Activated T-cell treated with anti-CD3 and anti-CD28 coated beads, Interleukin-2, amount 50 U/mL, for 72 hours (primary cell): Measurements from ENCODE around the gene TTBK1. TPM values are rescaled to one million over a fixed set of nuclear protein-coding genes. Genes with fewer than 3 reads are reported as not detected.

Experiments used
- ATAC-seq, 2 donors: fragments of 150-1000 bp; cut with Tn5 transposase; replicated peaks in 1 of 2; 2 replicates each; pipeline ENCODE4 v1.10.0; 2021; ENCODE audit warnings: moderate library complexity in 2 of 2, mild to moderate bottlenecking in 1 of 2
- DNase-seq, 2 donors: peaks; one replicate each; pipeline ENCODE4 v3.0.0; 2021 to 2022; ENCODE audit warnings: mixed read lengths in 1 of 2
- H3K27ac Mint-ChIP-seq: one replicate; pipeline ENCODE4 v1.8.0; 2022; ENCODE audit warnings: mild to moderate bottlenecking, moderate library complexity, mixed read lengths
- H3K27me3 Mint-ChIP-seq: one replicate; pipeline ENCODE4 v1.8.0; 2022; ENCODE audit warnings: low read depth, mixed read lengths
- H3K36me3 Mint-ChIP-seq, 2 donors: one replicate each; pipeline ENCODE4 v1.8.0; 2022; ENCODE audit warnings: mixed read lengths in 2 of 2, mild to moderate bottlenecking in 1 of 2; ENCODE audit not compliant: insufficient read depth in 2 of 2
- H3K4me1 Mint-ChIP-seq: one replicate; pipeline ENCODE4 v1.8.0; 2022; ENCODE audit warnings: low read depth, mixed read lengths
- H3K4me3 Mint-ChIP-seq, 2 donors: one replicate each; pipeline ENCODE4 v1.8.0; 2022; ENCODE audit warnings: mild to moderate bottlenecking in 2 of 2, mixed read lengths in 2 of 2, moderate library complexity in 2 of 2
- H3K9me3 Mint-ChIP-seq, 2 donors: one replicate each; pipeline ENCODE4 v1.8.0; 2022; ENCODE audit warnings: mixed read lengths in 2 of 2
- total RNA-seq, 2 donors: library from RNA; stranded (reverse); gene quantifications; one replicate each; pipeline ENCODE4 v1.2.3, GENCODE V29; 2022

TTBK1 gene
- total RNA-seq, 2 donors from 2014 or later = 1.1 to 1.2 TPM

DNA sequence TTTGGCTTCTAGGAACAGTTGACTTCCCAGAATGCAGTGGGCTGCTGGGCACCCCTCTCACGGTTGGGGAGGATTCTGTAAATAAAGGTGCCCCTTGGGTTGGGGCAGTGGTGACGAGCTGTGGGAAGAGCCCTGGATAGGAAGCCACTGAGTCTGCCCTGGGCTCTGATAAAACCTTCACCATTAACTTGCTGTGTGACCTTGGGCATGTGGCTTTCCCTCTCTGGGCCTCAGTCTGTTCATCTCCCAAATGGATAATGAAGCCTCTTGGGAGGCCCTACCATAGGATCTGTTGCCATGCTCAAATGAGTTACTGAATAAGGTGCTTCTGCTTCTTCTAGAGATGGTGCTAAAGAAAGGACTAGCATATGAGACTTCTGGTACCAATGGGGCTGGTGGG is 61.6 kb downstream of the TTBK1 start:
- Mint-ChIP-seq H3K9me3 (no peaks in the 10 kb centered on the region), H3K36me3 (no peaks in the 10 kb centered on the region), H3K27me3 (no peaks in the 10 kb centered on the region), H3K4me3 (no peak overlapping the region), H3K4me1 (peaks cover 13% of the 10 kb centered on the region), H3K27ac (no peak overlapping the region)
- ATAC-seq = no peak
- no peak for DNase-seq

DNA sequence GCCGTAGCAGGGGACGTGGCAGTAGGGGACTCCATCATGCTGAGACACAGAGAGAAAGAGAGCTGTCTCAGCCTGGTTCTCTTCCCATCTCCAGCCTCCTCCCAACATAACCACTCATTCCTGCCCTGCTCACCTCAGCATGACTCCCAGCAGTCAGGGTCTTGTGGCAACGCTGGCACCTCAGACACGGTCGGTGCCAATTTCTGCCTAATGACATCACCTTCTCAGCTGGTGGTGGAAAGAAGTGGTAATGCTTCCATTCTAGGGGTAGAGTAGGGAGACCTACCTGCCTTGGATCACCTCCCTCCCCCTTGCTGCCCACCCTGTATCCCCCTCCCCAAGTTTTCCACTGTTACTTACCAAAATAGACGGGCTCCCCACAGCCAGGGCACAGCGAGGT is 62.8 kb downstream of the TTBK1 start:
- Mint-ChIP-seq H3K4me1 (peaks cover 13% of the 10 kb centered on the region), H3K4me3 (no peak overlapping the region), H3K36me3 (no peaks in the 10 kb centered on the region), H3K9me3 (no peaks in the 10 kb centered on the region), H3K27ac (no peak overlapping the region), H3K27me3 (peaks cover 8% of the 10 kb centered on the region)
- no peak for ATAC-seq
- DNase-seq = no peak

DNA sequence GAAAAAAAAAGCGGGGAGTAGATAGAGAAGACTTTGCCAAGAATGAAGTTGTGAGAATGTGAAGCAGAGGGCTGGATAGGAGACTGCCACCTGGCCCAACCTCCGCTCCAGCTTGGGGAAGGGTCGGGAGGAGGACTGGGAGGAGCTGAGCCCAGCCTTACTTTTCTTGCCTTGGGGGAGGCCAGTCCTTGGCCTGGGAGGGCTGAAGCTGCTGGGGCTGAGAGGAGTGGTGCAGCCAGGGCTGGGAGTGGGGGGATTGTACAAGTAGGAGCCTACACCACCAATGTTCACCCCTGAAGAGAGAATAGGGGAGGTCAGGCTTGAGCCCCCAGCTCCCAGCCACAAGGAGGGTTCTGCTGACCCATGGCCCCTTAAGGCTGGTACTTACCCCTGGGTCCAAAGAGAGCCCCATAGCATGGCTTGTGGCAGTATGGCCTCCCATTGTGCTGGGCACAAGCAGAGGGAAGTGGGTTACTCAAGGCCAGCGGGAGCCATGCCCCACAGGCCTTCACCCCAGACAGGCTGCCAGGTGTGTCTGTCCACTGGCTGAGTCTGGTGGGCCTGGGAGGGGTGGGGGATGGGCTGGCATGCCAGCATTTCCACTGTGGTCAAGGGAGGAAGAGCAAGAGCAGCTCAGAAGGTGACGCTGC is 64.3 kb downstream of the TTBK1 start:
- no peak overlapping the region for H3K27ac Mint-ChIP-seq
- H3K4me3 Mint-ChIP-seq = peak overlapping the region; percentile 23 to 87
- H3K4me1 Mint-ChIP-seq = peaks cover 13% of the 10 kb centered on the region
- no peak for ATAC-seq
- no peak for DNase-seq
- peaks cover 8% of the 10 kb centered on the region for H3K27me3 Mint-ChIP-seq
- H3K36me3 Mint-ChIP-seq = no peaks in the 10 kb centered on the region
- no peaks in the 10 kb centered on the region for H3K9me3 Mint-ChIP-seq

DNA sequence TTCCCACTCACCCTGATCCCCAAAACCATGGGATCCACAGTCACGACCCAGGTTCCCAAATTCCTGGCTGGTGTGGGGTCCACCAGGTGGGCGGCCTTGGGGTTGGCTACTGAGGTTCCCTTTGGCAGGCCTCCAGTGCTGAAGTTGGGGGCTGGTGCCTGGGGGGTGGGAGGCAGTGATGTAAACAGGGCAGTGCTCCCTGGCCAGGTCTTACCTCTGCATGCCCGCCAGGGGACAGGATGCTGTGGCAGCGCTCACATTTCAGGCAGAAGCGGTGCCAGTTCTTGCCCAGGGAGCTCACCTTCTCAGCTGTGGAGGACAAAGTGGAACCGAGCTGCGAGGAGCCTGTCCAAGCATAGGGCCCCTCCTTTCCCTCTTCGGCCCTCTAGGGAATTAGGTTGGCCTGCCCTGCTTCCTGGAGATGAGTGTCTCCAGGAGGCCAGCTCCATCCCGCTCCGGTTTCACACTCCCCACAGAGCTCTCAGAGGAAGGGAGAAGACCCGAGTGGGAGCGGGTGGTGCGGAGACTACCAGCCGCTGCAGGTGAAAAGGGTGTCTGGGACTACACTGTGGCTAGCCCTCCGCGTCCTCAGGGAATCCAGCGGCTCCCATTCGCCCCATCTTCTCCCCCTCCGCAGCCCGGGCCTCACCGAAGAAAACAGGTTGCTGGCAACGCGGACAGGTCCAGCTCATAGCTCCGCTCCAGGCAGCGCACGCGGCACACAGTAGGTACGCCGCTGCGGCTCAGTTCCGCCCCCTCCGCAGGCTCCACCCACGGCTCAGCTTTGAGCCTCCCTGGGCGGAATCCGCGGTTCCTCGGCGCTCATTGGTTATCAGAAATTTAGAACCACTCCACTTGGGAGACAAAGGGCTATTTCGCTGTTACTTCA is 65.1 kb downstream of the TTBK1 start, which contains the start of gene CRIP3:
Gene CRIP3, minus strand, starts transcription at position 726 of the 889 bp plus-strand sequence. Its CDS starts 34 bp downstream, at position 692.
- peaks cover 13% of the 10 kb centered on the region for H3K4me1 Mint-ChIP-seq
- peak; percentile 90 to 94 for ATAC-seq
- H3K27me3 Mint-ChIP-seq = peaks cover 8% of the 10 kb centered on the region
- H3K4me3 Mint-ChIP-seq = peak within 1 kb of the TSS; percentile 84 to 87
- DNase-seq = peak; percentile 54 to 66
- H3K36me3 Mint-ChIP-seq = no peaks in the 10 kb centered on the region
- no peaks in the 10 kb centered on the region for H3K9me3 Mint-ChIP-seq
- no peak within 1 kb of the TSS for H3K27ac Mint-ChIP-seq

DNA sequence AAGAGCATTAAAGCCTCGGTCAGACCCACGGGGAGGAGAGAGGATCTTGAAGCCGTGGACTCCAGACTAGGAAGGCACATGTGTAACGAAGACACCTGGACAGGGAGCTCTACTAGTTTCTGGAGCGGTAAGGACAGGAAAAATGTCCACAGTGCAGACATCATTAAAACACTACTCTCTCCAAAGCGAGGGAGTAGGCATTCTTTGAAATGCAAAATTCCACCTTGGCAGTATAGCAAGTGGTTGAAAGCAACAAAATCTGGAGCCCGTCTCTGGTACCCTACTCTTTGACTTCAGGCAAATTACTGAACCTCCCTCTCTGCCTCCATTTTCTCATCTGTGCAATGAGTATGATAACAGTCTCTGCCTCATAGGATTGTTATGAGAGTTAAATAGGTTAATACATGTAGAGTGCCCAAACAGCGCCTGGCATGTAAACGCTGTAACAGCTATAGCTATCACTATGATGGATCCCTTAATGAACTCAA is 65.8 kb downstream of the TTBK1 start:
- H3K27me3 Mint-ChIP-seq = peaks cover 8% of the 10 kb centered on the region
- H3K9me3 Mint-ChIP-seq = no peaks in the 10 kb centered on the region
- H3K36me3 Mint-ChIP-seq = no peaks in the 10 kb centered on the region
- H3K4me3 Mint-ChIP-seq = peak overlapping the region; percentile 84 to 87
- peaks cover 13% of the 10 kb centered on the region for H3K4me1 Mint-ChIP-seq
- no peak overlapping the region for H3K27ac Mint-ChIP-seq
- DNase-seq (no peak), ATAC-seq (no peak)

DNA sequence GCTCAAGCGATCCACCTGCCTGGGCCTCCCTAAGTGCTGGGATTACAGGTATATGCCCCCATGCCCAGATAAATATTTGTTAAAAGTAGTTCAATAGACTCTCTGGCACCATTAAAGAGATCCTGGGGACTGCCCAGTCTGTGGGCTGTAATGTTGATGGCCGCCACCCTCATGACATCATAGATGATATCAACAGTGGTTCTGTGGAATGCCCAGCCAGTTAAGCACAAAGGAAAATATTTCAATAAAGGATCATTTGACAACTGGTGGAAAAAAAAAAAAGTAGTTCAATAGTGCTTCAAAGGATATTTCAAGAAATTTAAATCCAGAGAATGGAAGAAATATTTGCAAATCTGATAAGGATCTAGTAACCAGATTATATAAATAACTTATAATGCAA is 66.9 kb downstream of the TTBK1 start:
- ATAC-seq (no peak), DNase-seq (no peak)
- Mint-ChIP-seq H3K27me3 (peaks cover 8% of the 10 kb centered on the region), H3K36me3 (no peaks in the 10 kb centered on the region), H3K4me3 (no peak overlapping the region), H3K4me1 (peaks cover 13% of the 10 kb centered on the region), H3K9me3 (no peaks in the 10 kb centered on the region), H3K27ac (no peak overlapping the region)

DNA sequence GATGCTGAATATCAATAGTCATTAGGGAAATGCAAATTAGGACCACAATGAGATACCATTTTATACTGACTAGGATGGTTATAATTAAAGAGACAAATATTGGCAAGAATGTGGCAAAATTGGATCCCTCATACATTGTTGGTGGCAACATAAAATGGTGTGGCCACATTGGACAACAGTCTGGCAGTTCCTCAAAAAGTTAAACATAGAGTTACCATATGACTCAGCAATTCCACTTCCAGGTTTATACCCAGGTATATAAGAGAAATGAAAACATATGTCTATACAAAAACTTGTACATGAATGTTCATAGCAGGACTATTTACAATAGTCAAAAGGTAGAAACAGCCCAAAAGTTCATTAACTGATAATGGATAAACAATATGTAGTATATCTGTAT is 67.3 kb downstream of the TTBK1 start:
- peaks cover 13% of the 10 kb centered on the region for H3K4me1 Mint-ChIP-seq
- H3K36me3 Mint-ChIP-seq = no peaks in the 10 kb centered on the region
- no peaks in the 10 kb centered on the region for H3K9me3 Mint-ChIP-seq
- DNase-seq (no peak), ATAC-seq (no peak)
- H3K4me3 Mint-ChIP-seq = no peak overlapping the region
- no peak overlapping the region for H3K27ac Mint-ChIP-seq
- H3K27me3 Mint-ChIP-seq = peaks cover 8% of the 10 kb centered on the region

DNA sequence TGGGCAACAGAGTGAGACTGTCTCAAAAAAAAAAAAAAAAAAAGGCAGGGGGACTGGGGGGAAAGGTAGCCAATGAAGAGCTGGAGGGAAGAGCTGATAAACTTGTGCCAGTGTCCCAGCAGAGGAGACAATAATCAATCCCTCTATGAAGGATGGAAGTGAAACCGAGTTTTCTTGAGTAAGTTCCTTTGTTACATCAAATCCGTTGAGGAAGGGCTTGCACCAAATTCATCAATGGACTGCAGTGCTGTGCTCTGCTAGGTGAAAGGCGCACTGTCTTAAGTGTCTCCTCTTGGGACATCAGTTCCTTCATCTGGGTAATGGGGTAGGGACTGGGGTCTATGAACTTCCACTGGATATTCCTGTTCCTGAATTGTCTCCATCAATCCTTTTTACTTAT is 68.4 kb downstream of the TTBK1 start:
- peaks cover 13% of the 10 kb centered on the region for H3K4me1 Mint-ChIP-seq
- no peak overlapping the region for H3K4me3 Mint-ChIP-seq
- DNase-seq = no peak
- no peak for ATAC-seq
- no peaks in the 10 kb centered on the region for H3K9me3 Mint-ChIP-seq
- no peaks in the 10 kb centered on the region for H3K36me3 Mint-ChIP-seq
- H3K27ac Mint-ChIP-seq = no peak overlapping the region
- H3K27me3 Mint-ChIP-seq = peaks cover 8% of the 10 kb centered on the region

DNA sequence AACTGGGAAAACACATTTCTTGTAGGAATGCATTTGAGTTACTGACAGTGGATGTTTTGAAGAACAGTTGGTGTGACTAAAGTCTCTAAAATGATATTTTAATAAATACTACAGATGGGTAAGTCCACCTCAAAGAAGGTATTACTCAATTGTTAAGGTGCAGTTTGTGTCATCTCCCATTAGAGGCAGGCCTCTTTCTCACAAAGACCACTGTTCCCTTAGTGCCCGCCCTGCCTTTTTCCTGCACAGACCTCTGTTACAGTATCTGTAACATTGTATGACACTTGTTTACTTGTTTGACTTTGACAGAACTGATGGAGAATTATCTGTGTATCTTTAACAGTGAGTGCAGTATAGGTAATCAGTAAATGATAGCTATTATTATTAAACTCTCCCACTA is 70.5 kb downstream of the TTBK1 start:
- ATAC-seq (no peak), DNase-seq (no peak)
- Mint-ChIP-seq H3K4me1 (peaks cover 6% of the 10 kb centered on the region), H3K9me3 (no peaks in the 10 kb centered on the region), H3K36me3 (no peaks in the 10 kb centered on the region), H3K4me3 (no peak overlapping the region), H3K27ac (no peak overlapping the region), H3K27me3 (peaks cover 8% of the 10 kb centered on the region)

DNA sequence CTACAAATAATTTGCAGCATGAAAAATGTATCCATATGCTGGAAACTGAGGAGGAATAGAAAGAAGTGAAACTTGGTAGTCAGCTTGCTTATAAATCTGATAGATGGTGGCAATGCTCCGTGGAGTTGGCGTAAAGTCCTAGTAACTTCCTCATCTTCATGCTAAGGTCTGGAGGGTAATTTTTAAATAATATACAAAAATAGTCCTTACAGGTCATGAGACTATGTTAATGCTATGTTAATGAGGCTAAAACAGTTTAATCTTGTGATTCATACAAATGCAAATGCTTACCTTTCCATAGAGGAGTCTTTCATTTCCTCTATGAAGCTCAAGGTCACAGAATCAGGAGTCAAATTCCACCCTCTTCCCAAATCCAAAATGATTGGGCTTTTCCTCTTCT is 74.7 kb downstream of the TTBK1 start:
- H3K27me3 Mint-ChIP-seq = no peaks in the 10 kb centered on the region
- no peaks in the 10 kb centered on the region for H3K9me3 Mint-ChIP-seq
- H3K4me3 Mint-ChIP-seq = no peak overlapping the region
- no peaks in the 10 kb centered on the region for H3K36me3 Mint-ChIP-seq
- no peaks in the 10 kb centered on the region for H3K4me1 Mint-ChIP-seq
- ATAC-seq = no peak
- no peak for DNase-seq
- no peak overlapping the region for H3K27ac Mint-ChIP-seq

DNA sequence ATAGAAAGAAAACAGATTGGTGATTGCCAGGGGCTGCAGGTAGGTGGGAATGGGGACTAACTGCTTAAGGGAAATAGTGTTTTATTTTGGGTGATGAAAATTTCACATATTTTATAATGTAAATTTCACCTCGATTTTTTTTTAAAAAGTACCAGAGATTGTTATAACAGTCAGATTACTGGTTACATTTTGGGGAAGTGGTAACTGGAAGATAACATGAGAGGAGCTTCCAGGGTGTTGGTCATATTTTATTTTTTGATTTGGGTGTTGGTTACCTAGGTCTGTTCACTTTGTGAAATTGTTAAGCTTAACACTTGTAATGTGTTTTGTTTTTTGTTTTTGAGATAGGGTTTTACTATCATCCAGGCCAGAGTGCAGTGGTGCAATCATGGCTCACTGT is 82.6 kb downstream of the TTBK1 start:
- no peaks in the 10 kb centered on the region for H3K9me3 Mint-ChIP-seq

DNA sequence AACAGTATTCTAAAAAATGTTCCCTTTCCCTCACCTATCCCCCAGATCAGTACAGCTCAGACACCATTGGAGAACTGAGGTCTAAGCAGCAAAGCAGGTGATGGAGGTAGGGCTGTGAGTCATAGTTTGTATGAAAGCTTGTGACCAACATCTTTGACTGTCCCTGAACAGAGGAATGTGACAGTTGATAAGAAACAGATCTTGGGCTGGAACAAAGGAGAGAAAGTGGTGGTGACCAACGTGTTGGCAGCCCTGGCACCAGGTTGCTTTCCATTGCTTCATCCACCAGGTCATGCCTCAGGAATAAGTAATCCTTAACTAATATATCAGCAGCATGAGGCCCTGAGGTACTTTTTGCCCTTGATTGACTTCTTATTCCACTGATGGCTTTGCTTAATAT is 85.2 kb downstream of the TTBK1 start:
- Mint-ChIP-seq H3K27me3 (no peaks in the 10 kb centered on the region), H3K4me3 (no peak overlapping the region), H3K27ac (no peak overlapping the region), H3K9me3 (no peaks in the 10 kb centered on the region), H3K36me3 (no peaks in the 10 kb centered on the region), H3K4me1 (peaks cover 12% of the 10 kb centered on the region)
- no peak for ATAC-seq
- no peak for DNase-seq

More for the DNA sequence above, 82.6 kb downstream of the TTBK1 start:
- DNase-seq (no peak), ATAC-seq (no peak)
- H3K27me3 Mint-ChIP-seq = no peaks in the 10 kb centered on the region
- no peaks in the 10 kb centered on the region for H3K36me3 Mint-ChIP-seq
- H3K27ac Mint-ChIP-seq = no peak overlapping the region
- H3K4me1 Mint-ChIP-seq = no peaks in the 10 kb centered on the region
- H3K4me3 Mint-ChIP-seq = no peak overlapping the region

DNA sequence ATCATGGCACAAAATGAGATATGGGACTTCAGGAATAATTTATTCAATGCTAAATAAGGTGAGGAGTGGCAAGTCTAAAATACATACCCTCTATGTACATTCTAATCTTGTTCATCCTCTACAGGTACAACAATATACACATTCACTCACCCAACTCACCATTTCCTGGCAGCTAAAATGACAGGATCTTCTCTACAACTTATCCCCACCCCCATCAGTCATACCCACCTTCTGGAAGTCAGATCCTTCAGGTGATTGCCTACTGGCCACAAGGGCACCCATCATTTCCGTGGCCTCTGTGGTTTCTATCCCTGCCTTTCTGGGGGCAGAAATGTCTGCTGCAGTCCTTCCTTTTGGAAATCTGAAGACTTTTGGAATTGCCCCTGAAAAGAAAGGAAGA is 88.2 kb downstream of the TTBK1 start:
- no peak overlapping the region for H3K4me3 Mint-ChIP-seq
- peaks cover 12% of the 10 kb centered on the region for H3K4me1 Mint-ChIP-seq
- H3K27me3 Mint-ChIP-seq = no peaks in the 10 kb centered on the region
- H3K36me3 Mint-ChIP-seq = no peaks in the 10 kb centered on the region
- DNase-seq (no peak), ATAC-seq (peak in 1 of 2 donors; percentile 35)
- no peak overlapping the region for H3K27ac Mint-ChIP-seq
- H3K9me3 Mint-ChIP-seq = no peaks in the 10 kb centered on the region
